ENCODE data around the gene GALE. TPM values are rescaled to one million over a fixed set of nuclear protein-coding genes. Genes with fewer than 3 reads are reported as not detected.
A peak's percentile ranks its signal among the peaks of the same experiment; 100 is the strongest.

Gene GALE
- polyA plus RNA-seq, 2 of the 4 experiments (the other 2 are of a cell fraction) = 38.9 to 46.9 TPM

DNA sequence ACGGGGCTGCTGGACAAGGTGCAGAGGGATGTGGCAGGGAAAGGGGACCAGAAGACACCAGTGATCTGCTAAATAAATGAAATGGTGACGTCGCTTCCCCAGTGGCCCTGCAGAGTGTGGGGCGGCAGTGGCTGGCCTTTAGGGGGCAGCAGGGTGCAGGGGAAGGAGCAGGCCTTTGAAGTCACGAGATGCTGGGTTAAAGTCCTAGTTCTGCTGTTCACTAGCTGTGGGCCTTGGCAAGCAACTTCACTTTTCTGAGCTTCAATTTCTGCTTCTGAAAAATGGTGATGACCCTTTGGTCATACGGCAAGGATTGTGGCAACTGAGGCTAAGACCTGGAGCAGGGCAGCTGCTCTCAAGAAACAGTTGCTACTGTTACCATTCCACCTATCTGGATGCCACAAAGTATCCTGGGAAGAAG, 9.2 kb upstream of the GALE start:
- ChIA-PET POLR2A (interaction anchor here (0.7 to 1.1 kb wide), 2 partner anchors 8 to 567 kb away, joined by 3 to 7 read pairs; no protein-coding TSS in a partner anchor), CTCF (interaction anchor here (0.6 to 6.6 kb wide), 14 partner anchors 9 to 325 kb away, joined by 3 to 57 read pairs (median 5); partner anchors contain the start of genes FUCA1, GALE and HMGCL)
- no peak overlapping the region for H3K4me3 ChIP-seq
- 15% methylated on average over 6 of the region's 6 CpGs for WGBS (ENCODE audit: missing lambda C conversion rate)
- no peaks in the 10 kb centered on the region for H3K9me3 ChIP-seq
- no peak overlapping the region for H3K4me2 ChIP-seq
- peak; percentile 69 to 70 for DNase-seq (ENCODE audit: low read depth in 1 of 2, low spot score in 1 of 2)
- H3K27ac ChIP-seq = no peak overlapping the region
- 0 out of 3 replicates have a peak, but pooled peaks cover 3% of the 10 kb centered on the region for H3K4me1 ChIP-seq
- FAIRE-seq = no peak
- ATAC-seq = peak; percentile 79 to 91
- TF ChIP-seq, protein P1, sequence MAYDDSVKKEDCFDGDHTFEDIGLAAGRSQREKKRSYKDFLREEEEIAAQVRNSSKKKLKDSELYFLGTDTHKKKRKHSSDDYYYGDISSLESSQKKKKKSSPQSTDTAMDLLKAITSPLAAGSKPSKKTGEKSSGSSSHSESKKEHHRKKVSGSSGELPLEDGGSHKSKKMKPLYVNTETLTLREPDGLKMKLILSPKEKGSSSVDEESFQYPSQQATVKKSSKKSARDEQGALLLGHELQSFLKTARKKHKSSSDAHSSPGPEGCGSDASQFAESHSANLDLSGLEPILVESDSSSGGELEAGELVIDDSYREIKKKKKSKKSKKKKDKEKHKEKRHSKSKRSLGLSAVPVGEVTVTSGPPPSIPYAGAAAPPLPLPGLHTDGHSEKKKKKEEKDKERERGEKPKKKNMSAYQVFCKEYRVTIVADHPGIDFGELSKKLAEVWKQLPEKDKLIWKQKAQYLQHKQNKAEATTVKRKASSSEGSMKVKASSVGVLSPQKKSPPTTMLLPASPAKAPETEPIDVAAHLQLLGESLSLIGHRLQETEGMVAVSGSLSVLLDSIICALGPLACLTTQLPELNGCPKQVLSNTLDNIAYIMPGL (CRISPR knock-in tag; IDR thresholded peaks at IDR 0.05; ENCODE audit: borderline replicate concordance) = no peak
- TF ChIP-seq, protein P2, sequence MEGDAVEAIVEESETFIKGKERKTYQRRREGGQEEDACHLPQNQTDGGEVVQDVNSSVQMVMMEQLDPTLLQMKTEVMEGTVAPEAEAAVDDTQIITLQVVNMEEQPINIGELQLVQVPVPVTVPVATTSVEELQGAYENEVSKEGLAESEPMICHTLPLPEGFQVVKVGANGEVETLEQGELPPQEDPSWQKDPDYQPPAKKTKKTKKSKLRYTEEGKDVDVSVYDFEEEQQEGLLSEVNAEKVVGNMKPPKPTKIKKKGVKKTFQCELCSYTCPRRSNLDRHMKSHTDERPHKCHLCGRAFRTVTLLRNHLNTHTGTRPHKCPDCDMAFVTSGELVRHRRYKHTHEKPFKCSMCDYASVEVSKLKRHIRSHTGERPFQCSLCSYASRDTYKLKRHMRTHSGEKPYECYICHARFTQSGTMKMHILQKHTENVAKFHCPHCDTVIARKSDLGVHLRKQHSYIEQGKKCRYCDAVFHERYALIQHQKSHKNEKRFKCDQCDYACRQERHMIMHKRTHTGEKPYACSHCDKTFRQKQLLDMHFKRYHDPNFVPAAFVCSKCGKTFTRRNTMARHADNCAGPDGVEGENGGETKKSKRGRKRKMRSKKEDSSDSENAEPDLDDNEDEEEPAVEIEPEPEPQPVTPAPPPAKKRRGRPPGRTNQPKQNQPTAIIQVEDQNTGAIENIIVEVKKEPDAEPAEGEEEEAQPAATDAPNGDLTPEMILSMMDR (IDR thresholded peaks at IDR 0.05) = peak; percentile 51
- TF ChIP-seq CBX2 (IDR thresholded peaks at IDR 0.05; ENCODE audit: borderline replicate concordance, low read depth) (no peak), BHLHE40 (IDR thresholded peaks at IDR 0.05; ENCODE audit: low read depth, low read length) (peak; percentile 98), RAD21 (conservative IDR thresholded peaks at IDR 0.05 in 1 of 2, IDR thresholded peaks at IDR 0.05 in 1 of 2) (peak; percentile 62 to 65), SREBF2 (IDR thresholded peaks at IDR 0.05) (no peak), RFX5 (IDR thresholded peaks at IDR 0.05) (no peak), CEBPB (IDR thresholded peaks at IDR 0.05) (no peak), EHF (CRISPR knock-in tag; IDR thresholded peaks at IDR 0.05) (no peak), FOXS1 (CRISPR knock-in tag; IDR thresholded peaks at IDR 0.05) (no peak), SMC3 (IDR thresholded peaks at IDR 0.05) (peak; percentile 47)
- TF ChIP-seq, protein P3, sequence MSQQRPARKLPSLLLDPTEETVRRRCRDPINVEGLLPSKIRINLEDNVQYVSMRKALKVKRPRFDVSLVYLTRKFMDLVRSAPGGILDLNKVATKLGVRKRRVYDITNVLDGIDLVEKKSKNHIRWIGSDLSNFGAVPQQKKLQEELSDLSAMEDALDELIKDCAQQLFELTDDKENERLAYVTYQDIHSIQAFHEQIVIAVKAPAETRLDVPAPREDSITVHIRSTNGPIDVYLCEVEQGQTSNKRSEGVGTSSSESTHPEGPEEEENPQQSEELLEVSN (IDR thresholded peaks at IDR 0.05; ENCODE audit: borderline replicate concordance, low read depth) = no peak

DNA sequence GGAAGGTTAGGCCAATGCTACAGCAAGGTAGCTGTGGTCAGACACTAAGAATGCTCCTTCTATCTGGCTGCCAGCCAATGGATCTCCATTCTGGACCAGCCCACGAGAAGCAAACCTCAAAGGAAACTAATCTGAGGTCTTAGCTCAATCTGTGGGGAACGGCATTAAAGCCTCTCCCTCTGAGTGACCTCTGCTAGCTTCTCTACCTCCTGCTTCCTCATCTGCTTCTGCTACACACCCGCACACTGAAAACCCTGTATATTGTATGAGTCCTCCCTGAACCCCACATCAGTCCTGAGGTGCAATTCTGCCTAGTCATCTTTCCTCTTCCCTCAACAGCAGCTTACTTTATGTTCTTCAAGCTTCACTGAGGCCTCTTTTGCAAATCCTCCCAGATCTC, 6.9 kb upstream of the GALE start:
- Histone ChIP-seq H3K9me3 (no peaks in the 10 kb centered on the region), H3K4me3 (no peak overlapping the region), H3K27ac (no peak overlapping the region), H3K4me2 (no peak overlapping the region), H3K4me1 (0 out of 3 replicates have a peak, but pooled peaks cover 3% of the 10 kb centered on the region)
- no peak for DNase-seq (ENCODE audit: low read depth in 1 of 2, low spot score in 1 of 2)
- TF ChIP-seq MAFK (IDR thresholded peaks at IDR 0.05; ENCODE audit: partially characterized antibody) = peak; percentile 48
- no peak for TF ChIP-seq EHF (CRISPR knock-in tag; IDR thresholded peaks at IDR 0.05)
- no peak for ATAC-seq
- WGBS (ENCODE audit: missing lambda C conversion rate) = 96% methylated on average over 3 of the region's 3 CpGs
- POLR2A ChIA-PET = no interaction called here
- no peak for FAIRE-seq
- CTCF ChIA-PET = interaction anchor here (0.5 to 6.6 kb wide), 6 partner anchors 11 to 109 kb away, joined by 3 to 57 read pairs (median 4); partner anchors contain the start of gene HMGCL

DNA sequence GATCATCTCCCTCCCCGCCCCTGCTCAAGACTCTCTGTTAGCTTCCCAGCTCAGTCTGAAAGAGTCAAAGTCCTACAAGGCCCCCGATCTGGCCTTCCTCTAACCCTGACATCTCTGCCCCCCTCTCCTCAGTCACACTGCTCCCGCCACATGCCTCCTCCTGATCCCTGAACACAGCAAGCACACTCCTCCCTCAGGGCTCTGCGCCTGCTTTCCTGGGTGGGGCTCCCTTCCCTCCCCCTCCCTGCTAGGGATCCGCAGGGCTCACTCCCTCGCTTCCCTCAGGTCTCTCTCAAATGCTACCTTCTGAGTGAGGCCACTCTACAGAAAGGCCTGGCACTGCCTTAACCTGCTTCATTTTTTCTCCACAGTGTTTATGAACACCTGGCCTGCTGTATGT, 5.7 kb upstream of the GALE start:
- 72% methylated on average over 6 of the region's 6 CpGs for WGBS (ENCODE audit: missing lambda C conversion rate)
- FAIRE-seq (no peak), DNase-seq (ENCODE audit: low read depth in 1 of 2, low spot score in 1 of 2) (no peak), ATAC-seq (no peak)
- TF ChIP-seq POLR2A (IDR thresholded peaks at IDR 0.05; ENCODE audit: low read length) (no peak), ESRRA (IDR thresholded peaks at IDR 0.05; ENCODE audit: borderline replicate concordance, low read length) (no peak), NFE2L2 (conservative IDR thresholded peaks at IDR 0.05; ENCODE audit: low read length) (no peak), TFCP2L1 (CRISPR knock-in tag; IDR thresholded peaks at IDR 0.05) (no peak)
- POLR2A ChIA-PET = no interaction called here
- no peaks in the 10 kb centered on the region for H3K9me3 ChIP-seq
- CTCF ChIA-PET = interaction anchor here (1.4 to 6.6 kb wide), 5 partner anchors 10 to 111 kb away, joined by 5 to 57 read pairs (median 6); partner anchors contain the start of gene HMGCL
- peaks cover 5% of the 10 kb centered on the region; the same call in 1 of the 3 replicates for H3K4me1 ChIP-seq
- no peak overlapping the region for H3K4me2 ChIP-seq
- no peak overlapping the region for H3K4me3 ChIP-seq
- H3K27ac ChIP-seq = no peak overlapping the region
